GM21423 (cell line): ENCODE results near the gene THPO.
A peak's percentile ranks its signal among the peaks of the same experiment; 100 is the strongest.

Experiments
- ATAC-seq: cut with Tn5 transposase; IDR thresholded peaks from one replicate; pipeline ENCODE4 v1.9.1; 2021; ENCODE audit warnings: mild to moderate bottlenecking, moderate library complexity; ENCODE audit not compliant: unreplicated experiment

The THPO gene

DNA sequence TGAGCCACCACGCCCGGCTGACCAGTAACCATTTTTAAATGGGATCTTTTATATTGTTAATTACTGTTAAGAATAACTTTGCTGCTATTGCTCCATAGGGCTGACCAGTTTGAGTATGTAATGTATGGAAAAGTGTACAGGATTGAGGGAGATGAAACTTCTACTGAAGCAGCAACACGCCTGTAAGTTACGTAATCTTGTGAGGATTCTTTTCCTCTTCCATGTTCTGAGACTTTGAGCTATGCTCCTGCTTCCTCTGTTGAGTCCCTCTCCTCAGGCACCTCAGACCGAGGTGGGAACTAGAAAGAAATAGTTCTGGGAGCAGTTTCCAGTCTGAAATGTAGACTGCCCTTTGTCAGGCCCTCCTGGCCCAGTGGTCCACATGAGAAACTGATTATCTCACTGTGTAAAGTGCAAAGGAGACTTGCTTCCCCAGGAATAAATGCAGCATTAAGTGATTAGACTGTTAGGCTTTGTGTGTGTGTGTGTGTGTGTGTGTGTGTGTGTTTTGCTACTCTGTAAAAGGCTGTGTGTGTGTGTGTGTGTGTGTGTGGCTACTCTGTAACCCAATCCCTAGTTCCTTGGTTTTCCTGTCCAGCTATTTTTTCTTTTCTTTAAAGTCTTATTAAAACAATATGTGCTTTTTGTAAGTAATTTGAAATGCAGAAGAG lies 11.3 kb downstream of the THPO start:
- no peak for ATAC-seq

GRCh38 chr3:184362668-184363546 lies 15.1 kb downstream of the THPO start:
- peak; percentile 83 for ATAC-seq

DNA sequence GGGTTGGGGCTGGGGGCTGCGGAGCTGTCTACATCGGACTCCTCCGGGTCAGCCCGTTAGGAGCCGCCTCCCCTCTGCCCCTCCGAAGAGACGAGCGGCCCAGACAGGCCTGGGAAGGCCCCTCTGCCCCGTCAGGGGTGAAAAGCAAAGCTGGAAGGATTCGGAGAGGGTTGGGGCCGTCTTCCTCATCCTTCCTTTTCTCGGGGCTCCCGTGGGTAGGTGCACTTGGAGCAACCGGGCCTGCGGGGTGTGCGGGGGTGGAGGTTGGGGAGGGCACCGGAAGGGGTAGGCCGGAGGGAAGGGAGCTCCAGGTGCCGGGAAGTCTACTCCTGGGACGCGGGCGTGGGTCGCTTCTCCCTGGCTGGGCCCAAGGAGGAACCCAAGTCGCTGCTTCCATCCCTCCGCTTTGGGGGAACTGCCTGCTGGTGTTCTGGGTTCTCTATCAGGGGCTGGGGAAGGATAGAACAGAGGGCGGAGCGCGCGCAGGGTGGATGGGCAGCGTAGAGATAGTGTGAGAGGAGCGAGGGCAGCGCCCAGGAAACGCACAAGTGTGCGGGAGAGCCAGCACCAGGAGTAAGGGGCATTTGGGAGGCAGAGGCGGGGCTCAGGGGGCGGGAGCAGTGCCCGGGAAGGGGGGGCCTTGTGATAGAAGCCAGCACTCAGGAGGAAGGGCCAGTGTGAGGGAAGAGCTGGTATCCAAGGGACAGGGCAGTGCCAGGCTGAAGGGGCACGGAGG lies 15.9 kb downstream of the THPO start:
- ATAC-seq = peak; percentile 7

- peak; percentile 40 for ATAC-seq
Observed at GRCh38 chr3:184361532-184361931, 16.5 kb downstream of the THPO start, which contains the start of the genes CLCN2 and POLR2H. Gene CLCN2 (minus strand): TSS chr3:184361605. CDS start chr3:184361479, 126 bp downstream. Gene POLR2H (plus strand): TSS chr3:184361710. CDS start chr3:184363493, 1,783 bp downstream.

GRCh38 chr3:184360929-184361531 lies 17.0 kb downstream of the THPO start:
- peak; percentile 0 for ATAC-seq

DNA sequence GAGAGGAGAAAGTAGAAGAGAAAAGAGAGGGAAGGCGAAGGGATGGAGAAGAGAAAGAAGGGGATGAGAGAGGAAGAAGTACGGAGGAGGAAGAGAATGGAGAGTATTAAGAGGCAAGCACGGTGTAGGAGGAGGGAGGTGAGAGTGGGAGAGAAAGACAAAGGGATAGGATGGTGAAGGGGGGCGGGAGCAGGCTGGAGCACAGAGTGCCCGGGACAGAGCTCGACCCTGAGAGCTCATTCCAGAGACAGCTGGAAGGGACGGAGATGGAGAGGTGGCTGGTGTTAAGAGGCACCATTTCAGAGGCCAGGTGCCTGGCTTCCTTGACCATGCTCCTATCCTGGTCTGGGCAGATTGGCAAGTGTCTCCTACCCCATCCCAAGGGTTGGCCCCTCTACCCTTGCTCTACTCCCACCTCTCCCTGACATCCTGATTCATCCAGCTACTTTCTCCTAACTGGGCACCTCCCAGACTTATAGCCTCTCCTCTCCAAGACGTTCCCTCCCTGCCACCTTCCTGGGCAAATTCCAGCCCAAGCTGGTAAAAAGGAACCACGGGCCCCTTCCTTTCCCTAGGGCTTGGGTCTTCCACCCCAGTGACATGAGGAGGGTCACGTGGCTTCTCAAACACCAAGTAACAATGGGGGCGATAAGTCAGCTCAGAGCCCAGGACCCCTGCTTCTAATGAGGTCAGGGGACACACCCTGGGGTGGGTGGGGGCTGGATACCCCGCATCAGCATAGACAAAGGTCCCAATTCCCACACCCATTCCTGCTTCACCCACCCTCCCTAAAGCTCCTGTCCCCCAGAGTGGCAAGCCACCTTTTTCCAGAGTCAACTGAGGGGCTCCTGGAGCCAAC lies 17.7 kb downstream of the THPO start:
- no peak for ATAC-seq

- ATAC-seq = no peak
Observed at GRCh38 chr3:184359610-184360009, 18.4 kb downstream of the THPO start.

GRCh38 chr3:184358921-184359350 lies 19.1 kb downstream of the THPO start:
- no peak for ATAC-seq

GRCh38 chr3:184358124-184358767 lies 19.8 kb downstream of the THPO start:
- no peak for ATAC-seq

DNA sequence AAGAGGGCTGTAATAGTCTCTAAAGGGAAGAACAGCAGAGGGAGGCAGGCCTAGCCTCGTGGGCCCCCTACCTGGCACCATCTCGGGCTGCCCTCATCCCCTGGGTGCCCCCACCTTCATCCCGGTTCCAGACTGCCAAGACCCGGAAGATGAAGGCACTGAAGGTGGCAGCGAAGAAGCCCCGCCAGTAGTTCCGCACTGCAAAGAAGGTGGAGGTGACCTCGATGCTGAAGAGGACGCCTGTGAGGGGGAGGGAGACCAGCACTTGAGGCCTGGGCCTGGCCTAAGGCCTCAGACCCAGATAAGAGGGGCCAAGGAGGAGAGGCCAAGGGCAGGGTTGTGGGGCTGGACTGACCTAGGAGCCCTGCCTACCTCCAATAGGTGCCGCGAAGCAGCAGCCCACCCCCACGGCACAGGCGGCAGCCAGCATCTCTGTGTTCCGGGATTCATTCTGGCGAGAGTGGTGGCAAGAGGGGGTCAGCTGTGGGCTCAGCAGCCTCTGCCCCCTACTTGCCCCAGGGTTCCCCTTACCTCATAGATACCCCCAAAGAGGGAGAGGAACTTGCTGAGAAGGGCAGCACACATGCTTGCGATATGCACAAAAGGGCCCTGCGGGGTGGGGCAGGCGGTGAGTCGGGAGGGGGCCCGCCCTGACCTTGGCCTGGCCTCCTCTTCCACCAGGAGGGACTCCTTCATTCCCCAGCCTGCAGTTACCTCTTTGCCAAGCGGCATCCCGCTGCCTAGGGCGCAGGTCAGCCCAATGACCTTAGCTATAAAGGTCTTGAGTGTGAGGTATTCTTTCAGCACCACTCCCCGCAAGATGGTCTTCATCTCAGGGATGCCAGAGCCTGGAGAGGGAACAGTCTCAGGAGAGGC lies 20.5 kb downstream of the THPO start:
- ATAC-seq = no peak

- no peak for ATAC-seq
Observed at GRCh38 chr3:184355261-184356040, 22.6 kb downstream of the THPO start.

DNA sequence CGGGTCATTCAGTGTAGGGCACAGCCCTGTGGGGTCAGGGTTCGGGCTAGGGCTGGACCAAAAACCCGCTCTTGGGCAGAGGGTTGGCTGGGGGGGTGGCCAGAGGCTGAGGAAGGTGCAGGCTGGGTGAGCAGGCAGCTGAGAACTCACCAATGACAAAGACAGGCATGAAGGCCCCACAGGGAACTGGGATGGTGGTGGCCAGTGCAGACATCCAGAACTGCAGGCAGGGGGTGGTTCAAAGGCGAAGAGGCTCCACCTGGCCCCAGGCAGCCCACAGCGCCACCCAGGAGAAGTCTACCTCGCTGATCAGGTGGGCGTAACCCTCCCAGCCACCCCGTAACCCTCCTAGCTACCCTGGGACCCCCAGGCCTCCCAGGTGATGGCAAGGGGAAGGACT lies 23.3 kb downstream of the THPO start:
- ATAC-seq = no peak

- ATAC-seq = no peak
Observed at GRCh38 chr3:184354121-184354728, 23.8 kb downstream of the THPO start.

GRCh38 chr3:184353546-184353941 lies 24.5 kb downstream of the THPO start:
- ATAC-seq = no peak

DNA sequence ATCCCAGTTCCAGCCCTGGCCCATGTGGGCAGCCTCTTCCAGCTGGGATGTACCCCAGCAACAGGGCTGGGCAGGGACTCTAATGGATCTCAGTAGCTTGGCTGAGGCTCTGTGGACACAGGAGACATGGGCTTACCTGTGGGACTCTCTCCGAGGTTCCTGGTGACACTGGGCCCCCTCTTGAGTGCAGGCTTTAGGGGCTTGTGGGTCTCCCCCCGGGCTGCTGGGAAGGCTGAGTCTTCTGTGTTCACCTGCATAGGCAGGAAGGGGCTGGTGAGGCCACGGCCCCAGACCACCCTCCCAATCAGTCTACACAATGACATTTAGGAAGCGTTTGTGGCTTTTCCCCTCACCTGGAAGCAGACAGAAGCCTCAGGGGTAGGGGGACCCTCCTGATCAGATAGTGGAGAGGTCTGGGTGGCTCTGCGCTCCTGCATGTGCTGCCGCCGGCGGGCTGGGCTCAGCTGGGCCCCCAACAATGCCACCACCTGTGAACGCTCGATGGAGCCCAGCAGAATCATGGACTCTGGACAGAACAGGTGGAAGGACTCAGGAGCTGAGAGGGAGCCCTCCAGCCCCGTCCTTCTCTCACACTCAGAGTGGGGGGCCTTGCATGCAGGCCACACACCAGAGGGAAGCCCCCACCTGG lies 25.0 kb downstream of the THPO start:
- ATAC-seq = no peak

GRCh38 chr3:184352149-184352785 lies 25.7 kb downstream of the THPO start:
- no peak for ATAC-seq
